Natural killer cell treated with Interleukin-12 subunit alpha and Interleukin-12 subunit beta and Interleukin-15 and Interleukin-18, amount 100 ng/mL, for 72 hours (primary cell): ENCODE results near the gene CSF2. TPM values are rescaled to one million over a fixed set of nuclear protein-coding genes. Genes with fewer than 3 reads are reported as not detected.
A peak's percentile ranks its signal among the peaks of the same experiment; 100 is the strongest.

Experiments used
- ATAC-seq, 2 donors: fragments of 150-1000 bp; cut with Tn5 transposase in 1 of 2; sonication (Bioruptor Pico), chemical (Tn5 transposase) in 1 of 2; 2 replicates each; pipeline ENCODE4 v1.10.0; 2021
- DNase-seq: peaks from one replicate; pipeline ENCODE4 v3.0.0; 2022; ENCODE audit warnings: low spot score
- H3K27ac Mint-ChIP-seq, 2 donors: 1 replicate in 1 of 2; 2 replicates in 1 of 2; pipeline ENCODE4 v1.8.0; 2022; ENCODE audit warnings: mixed read lengths in 2 of 2, mild to moderate bottlenecking in 1 of 2, moderate library complexity in 1 of 2
- H3K27me3 Mint-ChIP-seq, 2 donors: 1 replicate in 1 of 2; 2 replicates in 1 of 2; pipeline ENCODE4 v1.8.0; 2022; ENCODE audit warnings: mixed read lengths in 2 of 2
- H3K36me3 Mint-ChIP-seq: one replicate; pipeline ENCODE4 v1.8.0; 2022; ENCODE audit warnings: mixed read lengths
- H3K4me1 Mint-ChIP-seq, 2 donors: 1 replicate in 1 of 2; 2 replicates in 1 of 2; pipeline ENCODE4 v1.8.0; 2022; ENCODE audit warnings: low read depth in 2 of 2, mixed read lengths in 2 of 2, mild to moderate bottlenecking in 1 of 2
- H3K4me3 Mint-ChIP-seq: one replicate; pipeline ENCODE4 v1.8.0; 2022; ENCODE audit warnings: mixed read lengths
- H3K9me3 Mint-ChIP-seq: 2 replicates; pipeline ENCODE4 v1.8.0; 2022; ENCODE audit warnings: mixed read lengths
- total RNA-seq, 2 donors: library from RNA; stranded (reverse); gene quantifications; one replicate each; pipeline ENCODE4 v1.2.3, GENCODE V29; 2022

Gene CSF2
- 100 to 1,000 TPM in 1 of 2 donors, 10 to 100 TPM in 1; 41.4 to 125 TPM for total RNA-seq

DNA sequence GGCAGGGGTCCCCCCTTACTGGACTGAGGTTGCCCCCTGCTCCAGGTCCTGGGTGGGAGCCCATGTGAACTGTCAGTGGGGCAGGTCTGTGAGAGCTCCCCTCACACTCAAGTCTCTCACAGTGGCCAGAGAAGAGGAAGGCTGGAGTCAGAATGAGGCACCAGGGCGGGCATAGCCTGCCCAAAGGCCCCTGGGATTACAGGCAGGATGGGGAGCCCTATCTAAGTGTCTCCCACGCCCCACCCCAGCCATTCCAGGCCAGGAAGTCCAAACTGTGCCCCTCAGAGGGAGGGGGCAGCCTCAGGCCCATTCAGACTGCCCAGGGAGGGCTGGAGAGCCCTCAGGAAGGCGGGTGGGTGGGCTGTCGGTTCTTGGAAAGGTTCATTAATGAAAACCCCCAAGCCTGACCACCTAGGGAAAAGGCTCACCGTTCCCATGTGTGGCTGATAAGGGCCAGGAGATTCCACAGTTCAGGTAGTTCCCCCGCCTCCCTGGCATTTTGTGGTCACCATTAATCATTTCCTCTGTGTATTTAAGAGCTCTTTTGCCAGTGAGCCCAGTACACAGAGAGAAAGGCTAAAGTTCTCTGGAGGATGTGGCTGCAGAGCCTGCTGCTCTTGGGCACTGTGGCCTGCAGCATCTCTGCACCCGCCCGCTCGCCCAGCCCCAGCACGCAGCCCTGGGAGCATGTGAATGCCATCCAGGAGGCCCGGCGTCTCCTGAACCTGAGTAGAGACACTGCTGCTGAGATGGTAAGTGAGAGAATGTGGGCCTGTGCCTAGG is at the start of gene CSF2:
Gene CSF2, plus strand, starts transcription at position 559 of the 783 bp plus-strand sequence. Its CDS starts 35 bp downstream, at position 594.
- Mint-ChIP-seq H3K36me3 (no peaks in the 10 kb centered on the region), H3K27me3 (no peaks in the 10 kb centered on the region), H3K27ac (peak within 1 kb of the TSS in 1 of 2 donors; percentile 77), H3K4me3 (peak within 1 kb of the TSS; percentile 36), H3K4me1 (peaks cover 20 to 50% of the 10 kb centered on the region in 2 donors), H3K9me3 (no peaks in the 10 kb centered on the region)
- DNase-seq, result no peak
- peak; percentile 54 to 67 for ATAC-seq

DNA sequence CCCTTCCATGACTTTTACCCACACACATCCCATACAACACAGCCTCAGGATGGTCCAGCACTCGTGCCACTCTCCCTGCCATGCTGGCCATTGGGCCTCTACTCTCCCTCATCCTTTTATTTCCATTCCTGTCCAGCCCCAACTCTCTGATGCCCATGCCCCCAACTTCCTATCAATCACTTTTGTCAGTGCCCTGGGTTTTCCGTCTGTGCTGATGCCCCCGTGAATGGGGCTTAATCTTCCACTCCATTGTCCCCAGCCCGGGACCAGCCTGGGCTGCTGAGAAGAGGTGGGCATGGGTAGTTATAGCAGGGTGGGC is 49.5 kb upstream of the CSF2 start:
- DNase-seq (no peak), ATAC-seq (no peak)
- H3K4me1 Mint-ChIP-seq, result peaks cover 32 to 40% of the 10 kb centered on the region in 2 donors
- H3K4me3 Mint-ChIP-seq, result no peak overlapping the region
- no peaks in the 10 kb centered on the region for H3K36me3 Mint-ChIP-seq
- no peak overlapping the region for H3K27ac Mint-ChIP-seq
- no peaks in the 10 kb centered on the region for H3K9me3 Mint-ChIP-seq
- H3K27me3 Mint-ChIP-seq, result no peaks in the 10 kb centered on the region

DNA sequence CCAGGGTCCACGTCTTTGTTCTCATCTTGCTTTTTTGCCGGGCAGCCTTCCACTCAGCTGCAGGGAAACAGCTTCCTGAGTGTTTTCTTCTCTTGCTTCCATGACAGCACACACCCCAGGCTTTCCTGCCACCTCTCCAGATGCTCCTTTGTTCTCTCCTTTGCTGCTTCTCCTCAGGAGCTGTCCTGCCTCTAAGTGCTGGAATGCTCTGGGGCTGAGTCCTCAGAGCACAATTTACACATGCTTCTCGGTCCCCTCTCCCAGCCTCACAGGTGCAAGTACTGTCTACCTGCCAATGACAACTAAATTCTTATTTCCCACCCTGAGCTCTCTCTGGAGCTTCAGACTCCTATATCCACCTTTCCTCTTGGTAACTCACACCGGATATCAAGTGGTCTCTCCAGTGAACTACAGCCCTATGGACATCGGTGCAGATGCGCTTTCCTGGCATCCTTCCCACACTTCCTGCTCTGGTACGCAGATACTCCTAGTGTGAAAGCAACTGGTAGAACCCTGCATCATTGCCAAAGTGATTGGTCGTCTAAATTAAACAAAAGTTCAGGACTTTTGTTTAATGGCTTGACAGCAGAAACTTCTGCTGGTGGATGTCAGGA is 48.7 kb upstream of the CSF2 start:
- ATAC-seq, result no peak
- H3K36me3 Mint-ChIP-seq, result no peaks in the 10 kb centered on the region
- H3K4me1 Mint-ChIP-seq, result peaks cover 34 to 43% of the 10 kb centered on the region in 2 donors
- H3K27me3 Mint-ChIP-seq, result peaks cover 0 to 7% of the 10 kb centered on the region in 2 donors
- H3K9me3 Mint-ChIP-seq, result no peaks in the 10 kb centered on the region
- DNase-seq, result no peak
- H3K4me3 Mint-ChIP-seq, result no peak overlapping the region
- H3K27ac Mint-ChIP-seq, result no peak overlapping the region

DNA sequence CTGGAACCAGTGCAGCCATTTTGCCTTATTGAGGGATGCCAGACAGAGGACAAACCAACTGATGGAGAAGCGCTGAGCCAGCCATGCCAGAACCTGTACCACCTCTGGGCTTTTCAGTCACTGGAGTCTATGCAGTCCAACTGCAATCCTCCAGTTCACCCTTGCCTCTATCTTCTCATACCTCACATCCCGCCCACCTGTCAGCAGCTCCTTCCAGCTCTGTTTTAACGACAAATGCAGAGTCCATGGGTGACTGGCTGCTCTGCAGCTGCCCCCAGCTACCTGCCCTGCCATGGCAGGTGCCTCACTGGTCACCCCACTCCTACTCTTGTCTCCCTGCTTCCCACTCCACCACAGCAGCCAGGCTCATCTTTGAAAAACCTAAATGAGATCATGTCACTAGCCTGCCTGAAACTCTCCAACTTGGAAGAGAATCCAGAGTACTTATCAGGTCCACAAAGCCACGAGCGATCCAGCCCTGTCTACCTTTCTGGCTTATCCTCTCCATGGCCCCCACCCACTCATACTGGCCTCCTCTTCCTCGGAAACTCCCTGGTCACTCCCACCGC is 48.1 kb upstream of the CSF2 start:
- H3K36me3 Mint-ChIP-seq, result no peaks in the 10 kb centered on the region
- DNase-seq, result no peak
- no peak overlapping the region for H3K27ac Mint-ChIP-seq
- H3K4me1 Mint-ChIP-seq, result peaks cover 33 to 43% of the 10 kb centered on the region in 2 donors
- ATAC-seq, result no peak
- no peak overlapping the region for H3K4me3 Mint-ChIP-seq
- H3K9me3 Mint-ChIP-seq, result no peaks in the 10 kb centered on the region
- peaks cover 0 to 11% of the 10 kb centered on the region in 2 donors for H3K27me3 Mint-ChIP-seq

DNA sequence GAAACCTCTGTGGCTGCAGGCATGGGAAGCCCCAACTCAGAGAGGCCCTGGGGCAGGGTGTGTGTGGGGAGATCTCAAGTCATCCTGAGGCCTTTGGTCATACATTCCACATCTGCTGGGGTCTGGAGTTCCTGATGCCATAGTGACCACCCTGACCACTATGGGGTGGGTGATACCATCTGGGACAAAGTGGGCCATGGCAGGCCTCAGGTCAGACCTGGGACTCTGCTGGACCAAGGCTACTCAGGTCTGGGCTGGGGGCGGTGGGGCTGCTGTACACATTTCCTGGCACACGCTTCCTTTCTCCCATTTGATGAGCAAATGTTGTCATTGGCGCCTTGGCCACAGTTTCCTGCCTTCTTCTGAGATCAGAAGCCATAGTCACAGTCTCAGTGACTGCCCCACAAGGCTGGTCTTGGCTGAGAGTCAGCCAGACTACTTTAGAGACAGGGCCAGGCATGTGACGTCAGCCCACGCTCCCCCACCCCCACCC is 47.0 kb upstream of the CSF2 start:
- H3K4me3 Mint-ChIP-seq, result no peak overlapping the region
- H3K27me3 Mint-ChIP-seq, result peaks cover 0 to 11% of the 10 kb centered on the region in 2 donors
- no peaks in the 10 kb centered on the region for H3K9me3 Mint-ChIP-seq
- H3K27ac Mint-ChIP-seq, result no peak overlapping the region
- peaks cover 28 to 35% of the 10 kb centered on the region in 2 donors for H3K4me1 Mint-ChIP-seq
- peak; percentile 84 for DNase-seq
- H3K36me3 Mint-ChIP-seq, result no peaks in the 10 kb centered on the region
- peak; percentile 92 to 96 for ATAC-seq

DNA sequence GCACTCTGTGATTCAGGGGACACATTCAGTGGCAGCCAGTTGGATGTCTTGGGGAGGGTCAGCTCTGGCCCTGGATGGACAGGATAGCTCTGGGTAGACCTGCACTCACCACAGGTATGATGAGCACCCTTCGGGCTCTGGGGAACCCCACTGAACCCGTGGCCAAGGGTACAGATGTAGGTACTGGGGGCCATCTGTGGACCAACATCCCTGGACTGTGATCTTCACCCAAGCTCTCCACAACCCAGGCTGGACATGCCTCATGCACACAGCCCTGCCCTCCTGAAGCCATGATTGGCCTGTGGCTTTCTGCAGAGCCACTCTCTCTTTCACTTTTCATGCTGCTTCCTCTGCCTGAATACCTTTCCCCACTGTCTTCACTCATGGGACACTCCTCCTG is 46.6 kb upstream of the CSF2 start:
- no peak overlapping the region for H3K27ac Mint-ChIP-seq
- peaks cover 0 to 11% of the 10 kb centered on the region in 2 donors for H3K27me3 Mint-ChIP-seq
- ATAC-seq (peak; percentile 72 to 73), DNase-seq (peak; percentile 73)
- no peaks in the 10 kb centered on the region for H3K36me3 Mint-ChIP-seq
- H3K4me1 Mint-ChIP-seq, result peaks cover 28 to 35% of the 10 kb centered on the region in 2 donors
- H3K4me3 Mint-ChIP-seq, result no peak overlapping the region
- H3K9me3 Mint-ChIP-seq, result no peaks in the 10 kb centered on the region

DNA sequence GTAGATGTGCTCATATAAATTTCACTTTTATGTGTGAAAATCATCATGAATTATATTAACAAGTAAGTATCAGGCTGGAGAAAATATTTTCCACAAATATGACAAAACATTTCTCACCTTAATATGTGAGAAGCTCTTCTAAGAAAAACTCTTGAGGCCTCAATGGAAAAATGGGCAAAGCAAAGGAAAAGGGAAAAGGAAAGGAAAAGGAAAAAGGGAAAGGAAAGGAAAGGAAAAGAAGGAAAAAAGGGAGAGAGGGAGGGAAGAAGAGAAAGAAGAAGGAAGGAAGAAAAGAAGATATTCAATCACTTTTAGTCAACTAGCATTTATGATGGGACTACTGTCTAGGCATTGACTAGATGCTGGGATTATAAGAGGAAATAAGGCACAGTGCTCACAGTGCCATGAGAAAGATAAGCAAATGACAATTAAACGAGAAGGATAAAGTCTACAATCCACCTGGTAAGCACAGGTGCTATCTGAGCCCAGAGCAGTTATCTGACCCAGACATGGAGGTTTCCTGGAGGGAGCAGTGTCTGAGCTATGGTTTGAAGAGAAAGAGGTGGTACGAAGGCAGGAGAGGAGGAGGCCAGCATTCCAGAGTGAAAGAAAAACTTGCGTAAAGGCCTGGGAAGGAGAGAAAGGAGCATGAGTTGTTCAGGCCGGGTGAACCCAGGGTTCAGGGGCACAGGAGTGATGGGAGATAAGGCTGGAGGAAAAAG is 43.8 kb upstream of the CSF2 start:
- no peak for ATAC-seq
- DNase-seq, result no peak
- H3K4me1 Mint-ChIP-seq, result peaks cover 28% of the 10 kb centered on the region in 2 donors
- H3K27me3 Mint-ChIP-seq, result peaks cover 2 to 29% of the 10 kb centered on the region in 2 donors
- H3K36me3 Mint-ChIP-seq, result peaks cover 16% of the 10 kb centered on the region
- peaks cover 2% of the 10 kb centered on the region for H3K9me3 Mint-ChIP-seq
- H3K27ac Mint-ChIP-seq, result peak overlapping the region in 1 of 2 donors; percentile 24
- H3K4me3 Mint-ChIP-seq, result no peak overlapping the region

DNA sequence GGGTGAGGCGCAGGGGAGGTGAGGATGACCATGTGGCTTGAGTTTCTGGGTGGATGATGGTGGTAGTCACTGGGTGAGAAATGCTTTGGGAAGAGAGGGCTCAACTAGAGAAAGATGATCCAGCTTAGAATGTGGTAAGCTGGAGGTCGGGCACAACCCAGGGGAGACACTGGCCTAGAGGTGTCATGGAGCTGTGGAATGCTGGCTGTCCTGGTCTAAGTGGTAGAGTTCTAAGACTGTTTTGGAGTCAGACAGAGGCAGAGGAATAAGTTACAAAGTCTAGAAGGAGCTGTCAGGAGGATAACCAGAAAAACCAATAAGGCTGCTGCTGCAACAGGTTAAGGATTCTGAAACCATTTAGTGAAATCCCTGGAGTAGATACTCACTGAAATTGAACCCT is 43.0 kb upstream of the CSF2 start:
- peaks cover 16% of the 10 kb centered on the region for H3K36me3 Mint-ChIP-seq
- no peak overlapping the region for H3K4me3 Mint-ChIP-seq
- peaks cover 2% of the 10 kb centered on the region for H3K9me3 Mint-ChIP-seq
- H3K27me3 Mint-ChIP-seq, result peaks cover 2 to 29% of the 10 kb centered on the region in 2 donors
- DNase-seq, result no peak
- ATAC-seq, result no peak
- H3K4me1 Mint-ChIP-seq, result peaks cover 28% of the 10 kb centered on the region in 2 donors
- H3K27ac Mint-ChIP-seq, result peak overlapping the region in 1 of 2 donors; percentile 24

DNA sequence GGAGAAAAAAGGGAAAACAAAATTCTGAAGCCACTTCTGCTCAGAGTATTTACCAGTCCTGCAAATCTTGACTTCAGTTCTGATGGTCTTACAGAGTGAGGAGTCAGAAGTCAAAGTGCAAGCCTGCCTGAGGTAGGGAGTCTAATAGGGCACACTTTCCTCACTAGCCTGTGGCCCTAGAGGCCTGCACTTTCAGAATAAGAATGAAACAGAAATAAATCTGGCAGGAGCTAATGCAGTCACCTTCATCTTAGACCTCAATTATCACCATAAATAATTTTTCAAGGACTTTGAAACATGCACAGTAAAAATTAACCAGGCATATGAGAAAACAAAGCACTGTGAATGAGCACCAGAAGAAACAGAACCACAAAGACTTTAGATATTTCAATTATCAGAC is 41.4 kb upstream of the CSF2 start:
- ATAC-seq (no peak), DNase-seq (no peak)
- peaks cover 2% of the 10 kb centered on the region for H3K9me3 Mint-ChIP-seq
- peak overlapping the region in 1 of 2 donors; percentile 55 for H3K27ac Mint-ChIP-seq
- H3K27me3 Mint-ChIP-seq, result peaks cover 2 to 29% of the 10 kb centered on the region in 2 donors
- peaks cover 16% of the 10 kb centered on the region for H3K36me3 Mint-ChIP-seq
- no peak overlapping the region for H3K4me3 Mint-ChIP-seq
- H3K4me1 Mint-ChIP-seq, result peaks cover 22 to 25% of the 10 kb centered on the region in 2 donors

DNA sequence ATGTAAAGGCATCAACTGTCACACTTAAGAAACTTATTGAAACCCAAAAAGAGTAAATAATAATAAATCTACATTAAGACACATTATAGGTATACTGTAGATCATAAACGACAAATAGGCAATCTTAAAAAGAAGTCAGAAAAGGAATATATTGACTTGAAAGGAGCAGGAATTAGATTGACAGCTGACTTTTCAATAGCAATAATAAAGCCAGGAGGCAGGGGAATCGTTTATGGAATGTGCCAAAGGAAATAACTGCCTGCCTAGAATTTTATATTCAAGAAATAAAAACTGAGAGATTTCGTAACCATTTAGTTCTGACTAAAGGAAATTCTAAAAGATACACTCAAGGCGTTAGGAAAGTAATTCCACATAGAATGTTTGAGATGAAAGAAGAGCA is 40.5 kb upstream of the CSF2 start:
- no peak for DNase-seq
- Mint-ChIP-seq H3K36me3 (peaks cover 16% of the 10 kb centered on the region), H3K27ac (peak overlapping the region in 1 of 2 donors; percentile 55), H3K4me3 (no peak overlapping the region), H3K4me1 (peaks cover 15 to 16% of the 10 kb centered on the region in 2 donors), H3K27me3 (peaks cover 2 to 29% of the 10 kb centered on the region in 2 donors), H3K9me3 (peaks cover 2% of the 10 kb centered on the region)
- no peak for ATAC-seq

DNA sequence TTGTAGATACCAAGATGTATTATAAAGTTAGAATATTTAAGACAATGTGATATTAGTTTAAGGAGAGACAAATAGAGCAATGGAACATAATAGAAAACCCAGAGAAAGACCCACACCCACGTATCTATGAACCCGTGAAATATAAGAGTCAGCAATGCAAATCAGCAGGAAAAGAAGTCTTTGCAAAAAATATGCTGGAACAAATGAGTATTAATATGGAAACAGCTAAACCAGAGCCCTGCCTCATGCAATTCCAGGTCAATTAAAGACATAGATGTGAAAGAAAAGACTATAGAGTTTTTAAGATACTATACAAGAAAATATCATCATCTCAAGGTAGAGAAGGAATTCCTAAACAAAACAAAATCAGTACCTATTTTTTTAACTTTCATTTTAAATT is 36.2 kb upstream of the CSF2 start:
- Mint-ChIP-seq H3K4me3 (no peak overlapping the region), H3K27ac (no peak overlapping the region), H3K36me3 (peaks cover 16% of the 10 kb centered on the region), H3K27me3 (peaks cover 14 to 35% of the 10 kb centered on the region in 2 donors), H3K4me1 (no peaks in the 10 kb centered on the region), H3K9me3 (peaks cover 2% of the 10 kb centered on the region)
- ATAC-seq, result no peak
- no peak for DNase-seq

DNA sequence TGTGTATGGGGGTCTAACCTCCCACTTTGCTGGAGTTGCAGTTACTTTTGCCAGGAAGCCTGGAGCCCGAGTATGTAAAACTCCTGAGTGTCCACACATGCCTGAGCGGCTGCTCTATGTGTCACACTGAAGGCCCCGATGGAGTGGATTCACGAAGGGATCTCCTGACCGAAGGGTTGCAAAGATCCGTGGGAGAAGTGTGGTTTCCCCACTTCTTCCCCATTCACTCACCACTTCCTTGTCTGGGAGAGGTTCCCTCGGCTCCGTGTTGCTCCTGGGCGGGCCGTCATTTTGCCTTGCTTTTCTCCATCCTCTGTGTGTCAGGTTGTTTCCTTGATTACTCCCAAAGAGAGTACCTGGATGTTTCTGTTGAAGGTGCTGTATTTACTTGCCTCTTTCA is 29.4 kb upstream of the CSF2 start:
- DNase-seq, result peak; percentile 58
- H3K4me3 Mint-ChIP-seq, result no peak overlapping the region
- no peak overlapping the region for H3K27ac Mint-ChIP-seq

DNA sequence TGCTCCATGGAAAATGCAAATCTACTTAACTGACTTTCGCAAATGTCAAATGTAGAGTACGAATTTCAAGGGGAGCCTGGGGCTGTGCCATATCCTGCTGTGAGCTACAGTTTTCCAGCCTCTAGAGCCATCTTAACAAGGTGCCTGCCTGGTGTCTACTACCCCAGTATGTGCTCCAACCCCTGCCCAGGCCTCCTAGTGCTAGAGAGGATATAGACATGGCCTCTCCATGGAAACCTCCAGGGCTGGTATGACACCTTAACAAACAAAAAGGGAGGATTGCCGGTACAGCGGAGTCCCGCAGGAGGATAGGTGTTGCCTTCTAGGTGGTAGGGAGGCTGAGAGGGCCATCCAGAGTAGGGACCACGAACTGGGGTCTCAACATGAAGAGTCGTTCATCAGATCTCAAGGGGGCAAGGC is 26.7 kb upstream of the CSF2 start:
- Mint-ChIP-seq H3K27ac (no peak overlapping the region), H3K4me1 (peaks cover 4 to 13% of the 10 kb centered on the region in 2 donors), H3K36me3 (no peaks in the 10 kb centered on the region), H3K27me3 (peaks cover 7% of the 10 kb centered on the region in 2 donors), H3K9me3 (no peaks in the 10 kb centered on the region), H3K4me3 (no peak overlapping the region)
- DNase-seq (peak; percentile 46), ATAC-seq (peak in 1 of 2 donors; percentile 22)

More for the DNA sequence above, 29.4 kb upstream of the CSF2 start:
- no peak for ATAC-seq
- Mint-ChIP-seq H3K36me3 (no peaks in the 10 kb centered on the region), H3K27me3 (peaks cover 14 to 22% of the 10 kb centered on the region in 2 donors), H3K9me3 (no peaks in the 10 kb centered on the region), H3K4me1 (peaks cover 0 to 2% of the 10 kb centered on the region in 2 donors)
